Activated CD8-positive, alpha-beta T cell treated with anti-CD3 and anti-CD28 coated beads, Interleukin-2, amount 10 ng/mL, durations not matched to agents 7 days and 5 days (primary cell): ENCODE data around the gene TEX2. TPM values are rescaled to one million over a fixed set of nuclear protein-coding genes. Genes with fewer than 3 reads are reported as not detected.
"Not testable (repeated sequence)": the region's sequence is repeated elsewhere in the genome, so short reads cannot be mapped to it uniquely, and the experiment has no call there.

Experiments used
- ATAC-seq: fragments of 150-1000 bp; cut with Tn5 transposase; one replicate; pipeline ENCODE4 v1.10.0; 2021; ENCODE audit warnings: moderate library complexity
- CTCF ChIA-PET: fragments of 350-600 bp; sonication (Branson Sonifier 250); formaldehyde crosslinking; loops from one replicate; lab custom pipeline; 2021; ENCODE audit warnings: antibody characterized with exemption; lab: Charles Lee
- POLR2A ChIA-PET: fragments of 350-600 bp; sonication (Branson Sonifier 250); formaldehyde crosslinking; loops from one replicate; lab custom pipeline; 2021; ENCODE audit warnings: antibody characterized with exemption; lab: Charles Lee
- DNase-seq: peaks from one replicate; pipeline ENCODE4 v3.0.0-alpha.2; 2020
- H3K27ac Mint-ChIP-seq: one replicate; pipeline ENCODE4 v1.8.0; 2021; ENCODE audit warnings: mild to moderate bottlenecking, mixed read lengths
- H3K27me3 Mint-ChIP-seq: one replicate; pipeline ENCODE4 v1.8.0; 2021; ENCODE audit warnings: low read depth, mixed read lengths
- H3K36me3 Mint-ChIP-seq: one replicate; pipeline ENCODE4 v1.8.0; 2021; ENCODE audit warnings: low read depth, mixed read lengths
- H3K4me1 Mint-ChIP-seq: one replicate; pipeline ENCODE4 v1.8.0; 2021; ENCODE audit warnings: low read depth, mixed read lengths
- H3K4me3 Mint-ChIP-seq: one replicate; pipeline ENCODE4 v1.8.0; 2021; ENCODE audit warnings: mild to moderate bottlenecking, mixed read lengths
- H3K9me3 Mint-ChIP-seq: one replicate; pipeline ENCODE4 v1.8.0; 2022; ENCODE audit warnings: mixed read lengths; ENCODE audit not compliant: insufficient read depth
- total RNA-seq, 2 experiments: library from RNA; stranded (reverse); gene quantifications; one replicate each; pipeline ENCODE4 v1.2.3, GENCODE V29; 2021

TEX2 gene
- total RNA-seq, 2 experiments from 2014 or later, result 16.1 to 16.2 TPM

- Mint-ChIP-seq H3K27ac (no peak overlapping the region), H3K4me3 (no peak overlapping the region), H3K9me3 (no peaks in the 10 kb centered on the region), H3K4me1 (no peaks in the 10 kb centered on the region), H3K36me3 (peaks cover 3% of the 10 kb centered on the region), H3K27me3 (no peaks in the 10 kb centered on the region)
- ChIA-PET CTCF (no interaction called here), POLR2A (no interaction called here)
- DNase-seq (no peak), ATAC-seq (no peak)
Observed at GRCh38 chr17:64232466-64233262, 30.4 kb downstream of the TEX2 start.

- DNase-seq (no peak), ATAC-seq (no peak)
- CTCF ChIA-PET, result interaction anchor here (1.1 to 1.3 kb wide), 2 partner anchors 188 to 418 kb away, joined by 3 to 4 read pairs; no protein-coding TSS in a partner anchor
- POLR2A ChIA-PET, result no interaction called here
- H3K4me3 Mint-ChIP-seq, result no peak overlapping the region
- H3K36me3 Mint-ChIP-seq, result peaks cover 3% of the 10 kb centered on the region
- no peaks in the 10 kb centered on the region for H3K27me3 Mint-ChIP-seq
- no peak overlapping the region for H3K27ac Mint-ChIP-seq
- H3K9me3 Mint-ChIP-seq, result no peaks in the 10 kb centered on the region
- no peaks in the 10 kb centered on the region for H3K4me1 Mint-ChIP-seq
Observed at GRCh38 chr17:64231567-64232141, 31.4 kb downstream of the TEX2 start.

GRCh38 chr17:64230791-64231408 is 32.2 kb downstream of the TEX2 start:
- ATAC-seq (no peak), DNase-seq (no peak)
- no peak overlapping the region for H3K27ac Mint-ChIP-seq
- H3K4me3 Mint-ChIP-seq, result no peak overlapping the region
- H3K27me3 Mint-ChIP-seq, result no peaks in the 10 kb centered on the region
- CTCF ChIA-PET, result interaction anchor here (1.1 to 1.3 kb wide), 3 partner anchors 8 to 418 kb away, joined by 3 to 4 read pairs (median 4); no protein-coding TSS in a partner anchor
- H3K36me3 Mint-ChIP-seq, result peaks cover 3% of the 10 kb centered on the region
- POLR2A ChIA-PET, result no interaction called here
- H3K9me3 Mint-ChIP-seq, result no peaks in the 10 kb centered on the region
- H3K4me1 Mint-ChIP-seq, result no peaks in the 10 kb centered on the region

GRCh38 chr17:64229815-64230728 is 33.0 kb downstream of the TEX2 start:
- Mint-ChIP-seq H3K27ac (no peak overlapping the region), H3K36me3 (peaks cover 3% of the 10 kb centered on the region), H3K9me3 (no peaks in the 10 kb centered on the region), H3K4me3 (no peak overlapping the region), H3K4me1 (no peaks in the 10 kb centered on the region), H3K27me3 (no peaks in the 10 kb centered on the region)
- ATAC-seq (no peak), DNase-seq (no peak)
- POLR2A ChIA-PET, result interaction anchor here (0.5 kb wide), 2 partner anchors 67 to 328 kb away, joined by 3 to 7 read pairs; no protein-coding TSS in a partner anchor
- CTCF ChIA-PET, result interaction anchor here (0.9 to 2.4 kb wide), 4 partner anchors 9 to 419 kb away, joined by 3 to 7 read pairs (median 4); no protein-coding TSS in a partner anchor

- no peak overlapping the region for H3K4me3 Mint-ChIP-seq
- CTCF ChIA-PET, result interaction anchor here (1.9 kb wide), 1 partner anchor 10 kb away, joined by 5 read pairs; no protein-coding TSS in a partner anchor
- H3K27me3 Mint-ChIP-seq, result no peaks in the 10 kb centered on the region
- H3K9me3 Mint-ChIP-seq, result no peaks in the 10 kb centered on the region
- H3K36me3 Mint-ChIP-seq, result no peaks in the 10 kb centered on the region
- no peak overlapping the region for H3K27ac Mint-ChIP-seq
- POLR2A ChIA-PET, result interaction anchor here (0.8 kb wide), 1 partner anchor 80 kb away, joined by 3 read pairs; no protein-coding TSS in a partner anchor
- DNase-seq, result no peak
- H3K4me1 Mint-ChIP-seq, result peaks cover 3% of the 10 kb centered on the region
- no peak for ATAC-seq
Observed at GRCh38 chr17:64226132-64226531, 36.9 kb downstream of the TEX2 start.

- ChIA-PET POLR2A (interaction anchor here (0.8 kb wide), 1 partner anchor 79 kb away, joined by 3 read pairs; no protein-coding TSS in a partner anchor), CTCF (interaction anchor here (1.9 kb wide), 1 partner anchor 11 kb away, joined by 5 read pairs; no protein-coding TSS in a partner anchor)
- DNase-seq (no peak), ATAC-seq (no peak)
- H3K36me3 Mint-ChIP-seq, result no peaks in the 10 kb centered on the region
- no peaks in the 10 kb centered on the region for H3K9me3 Mint-ChIP-seq
- H3K27me3 Mint-ChIP-seq, result no peaks in the 10 kb centered on the region
- peaks cover 3% of the 10 kb centered on the region for H3K4me1 Mint-ChIP-seq
- H3K4me3 Mint-ChIP-seq, result no peak overlapping the region
- H3K27ac Mint-ChIP-seq, result no peak overlapping the region
Observed at GRCh38 chr17:64225410-64225809, 37.6 kb downstream of the TEX2 start.

GRCh38 chr17:64223931-64224629 is 39.0 kb downstream of the TEX2 start:
- ATAC-seq (no peak), DNase-seq (no peak)
- no peak overlapping the region for H3K27ac Mint-ChIP-seq
- no peak overlapping the region for H3K4me3 Mint-ChIP-seq
- H3K36me3 Mint-ChIP-seq, result no peaks in the 10 kb centered on the region
- POLR2A ChIA-PET, result no interaction called here
- CTCF ChIA-PET, result interaction anchor here (0.7 to 0.8 kb wide), 2 partner anchors 9 to 79 kb away, joined by 3 read pairs; no protein-coding TSS in a partner anchor
- no peaks in the 10 kb centered on the region for H3K27me3 Mint-ChIP-seq
- peaks cover 3% of the 10 kb centered on the region for H3K4me1 Mint-ChIP-seq
- H3K9me3 Mint-ChIP-seq, result no peaks in the 10 kb centered on the region

- no peaks in the 10 kb centered on the region for H3K9me3 Mint-ChIP-seq
- ATAC-seq (no peak), DNase-seq (no peak)
- ChIA-PET CTCF (no interaction called here), POLR2A (no interaction called here)
- H3K27ac Mint-ChIP-seq, result no peak overlapping the region
- no peaks in the 10 kb centered on the region for H3K36me3 Mint-ChIP-seq
- no peak overlapping the region for H3K4me3 Mint-ChIP-seq
- H3K4me1 Mint-ChIP-seq, result peaks cover 4% of the 10 kb centered on the region
- no peaks in the 10 kb centered on the region for H3K27me3 Mint-ChIP-seq
Observed at GRCh38 chr17:64223283-64223682, 39.8 kb downstream of the TEX2 start.

- Mint-ChIP-seq H3K4me3 (no peak overlapping the region), H3K9me3 (no peaks in the 10 kb centered on the region), H3K36me3 (no peaks in the 10 kb centered on the region), H3K27me3 (no peaks in the 10 kb centered on the region), H3K4me1 (peaks cover 14% of the 10 kb centered on the region), H3K27ac (no peak overlapping the region)
- ChIA-PET POLR2A (no interaction called here), CTCF (no interaction called here)
- ATAC-seq (no peak), DNase-seq (no peak)
Observed at GRCh38 chr17:64221679-64222078, 41.4 kb downstream of the TEX2 start.

- DNase-seq, POLR2A ChIA-PET, H3K9me3 Mint-ChIP-seq, H3K27me3 Mint-ChIP-seq, H3K36me3 Mint-ChIP-seq, H3K4me3 Mint-ChIP-seq, ATAC-seq, CTCF ChIA-PET, H3K27ac Mint-ChIP-seq: not testable (repeated sequence)
- H3K4me1 Mint-ChIP-seq, result peaks cover 14% of the 10 kb centered on the region
Observed at GRCh38 chr17:64220604-64221003, 42.5 kb downstream of the TEX2 start.
